Thyroid gland (tissue), 4 donors: ENCODE measurements around the gene ELP5.

Experiments used
- CTCF ChIP-seq, 6 experiments: fragments of 200-600 bp in 3 of 6; fragments of 450-650 bp in 3 of 6; sonication (generic) in 3 of 6; IDR thresholded peaks; one replicate each; pipeline ENCODE4 v1.5.1; 2016 to 2019; ENCODE audit warnings: antibody characterized with exemption in 6 of 6, mild to moderate bottlenecking in 2 of 6, inconsistent platforms in 1 of 6, moderate library complexity in 1 of 6
- POLR2A ChIP-seq, 2 donors: fragments of 450-650 bp; IDR thresholded peaks; one replicate each; pipeline ENCODE4 v1.6.1; 2017; ENCODE audit warnings: antibody characterized with exemption in 2 of 2, mild to moderate bottlenecking in 2 of 2, moderate library complexity in 1 of 2

GRCh38 chr17:7229504-7229903, 22.5 kb upstream of the ELP5 start:
- TF ChIP-seq POLR2A (IDR thresholded peaks at IDR 0.05) (no peak), CTCF (IDR thresholded peaks at IDR 0.05) (no peak)
